Body of pancreas (tissue), 4 donors: ENCODE data around the gene TRAM2. TPM values are rescaled to one million over a fixed set of nuclear protein-coding genes. Genes with fewer than 3 reads are reported as not detected.

ENCODE experiments used
- ATAC-seq: fragments of 150-250 bp; one replicate; pipeline ENCODE4 v1.9.1; 2016
- DNase-seq, 4 donors: peaks; one replicate each; pipeline ENCODE4 v3.0.0-alpha.2; 2019
- H3K27ac ChIP-seq, 4 donors: fragments of 200-600 bp; sonication (generic); 1 replicate in 3 of 4; 2 replicates in 1 of 4; pipeline versions ENCODE4 v1.5.1 to v1.6.1; 2016 to 2019; ENCODE audit warnings: mild to moderate bottlenecking in 1 of 4, mixed read lengths in 1 of 4, moderate library complexity in 1 of 4
- H3K27me3 ChIP-seq, 2 donors: fragments of 200-600 bp; sonication (generic); one replicate each; pipeline ENCODE4 v1.6.0; 2016; ENCODE audit warnings: mild to moderate bottlenecking in 1 of 2
- H3K36me3 ChIP-seq, 2 donors: fragments of 200-600 bp; sonication (generic); replicated peaks in 1 of 2; 2 replicates each; pipeline ENCODE4 v1.5.1; 2016; ENCODE audit warnings: low read depth in 2 of 2; ENCODE audit not compliant: insufficient read depth in 1 of 2
- H3K4me1 ChIP-seq: fragments of 200-600 bp; sonication (generic); one replicate; pipeline ENCODE4 v1.6.0; 2016
- H3K4me3 ChIP-seq, 2 donors: fragments of 200-600 bp; sonication (generic); 1 replicate in 1 of 2; 2 replicates in 1 of 2; pipeline ENCODE4 v1.5.1; 2016 to 2019
- H3K9me3 ChIP-seq, 3 donors: fragments of 200-600 bp; sonication (generic); 1 replicate in 2 of 3; 2 replicates in 1 of 3; pipeline ENCODE4 v1.5.1; 2016
- CTCF ChIP-seq, 7 experiments: fragments of 450-650 bp in 4 of 7; fragments of 200-600 bp in 3 of 7; sonication (generic) in 3 of 7; IDR thresholded peaks; one replicate each; pipeline ENCODE4 v1.5.1; 2016 to 2019; ENCODE audit warnings: antibody characterized with exemption in 7 of 7
- POLR2A ChIP-seq, 3 donors: fragments of 450-650 bp; IDR thresholded peaks; one replicate each; pipeline ENCODE4 v1.6.1; 2016; ENCODE audit warnings: antibody characterized with exemption in 3 of 3, mild to moderate bottlenecking in 2 of 3
- WGBS, 2 donors: methylation state at CpG; one replicate each; pipeline ENCODE4 v1.1.5; 2017; 5-methylcytosine and 5-hydroxymethylcytosine counted together
- intact Hi-C: fragments of 100-400 bp; cut with DNase I; formaldehyde crosslinking; loops from one replicate; pipeline ENCODE4 v1.15.1; 2023
- total RNA-seq, 2 donors: library from RNA; depleted of rRNA; stranded (reverse); fragments of >200 nt; gene quantifications; one replicate each; pipeline ENCODE4 v1.1.0, GENCODE V29; 2016

The TRAM2 gene
- total RNA-seq, 2 donors from 2014 or later, result 6.7 to 7.9 TPM

GRCh38 chr6:52571099-52571755, 5.6 kb downstream of the TRAM2 start:
- DNase-seq, result no peak
- Histone ChIP-seq H3K27me3 (no peaks in the 10 kb centered on the region), H3K4me3 (no peak overlapping the region), H3K4me1 (peaks cover 36% of the 10 kb centered on the region), H3K9me3 (no peaks in the 10 kb centered on the region), H3K27ac (no peak overlapping the region), H3K36me3 (no peaks in the 10 kb centered on the region)
- WGBS, 2 donors, result 59 to 86% methylated on average over 10 of the region's 10 CpGs
- intact Hi-C loops, result loop anchor here (10.0 kb wide), 1 partner anchor 84 kb away; no protein-coding TSS in a partner anchor
- TF ChIP-seq CTCF (IDR thresholded peaks at IDR 0.05), result no peak
- no peak for TF ChIP-seq POLR2A (IDR thresholded peaks at IDR 0.05)
- no peak for ATAC-seq

GRCh38 chr6:52570291-52570700, 6.6 kb downstream of the TRAM2 start:
- no peak overlapping the region for H3K4me3 ChIP-seq
- TF ChIP-seq CTCF (IDR thresholded peaks at IDR 0.05) (no peak), POLR2A (IDR thresholded peaks at IDR 0.05) (no peak)
- DNase-seq, result no peak
- intact Hi-C loops, result loop anchor here (10.0 kb wide), 1 partner anchor 85 kb away; no protein-coding TSS in a partner anchor
- H3K36me3 ChIP-seq, result no peaks in the 10 kb centered on the region
- H3K27ac ChIP-seq, result no peak overlapping the region
- H3K27me3 ChIP-seq, result no peaks in the 10 kb centered on the region
- ATAC-seq, result no peak
- H3K9me3 ChIP-seq, result no peaks in the 10 kb centered on the region
- H3K4me1 ChIP-seq, result peaks cover 27% of the 10 kb centered on the region
- WGBS, 2 donors, result 68 to 74% methylated on average over 8 of the region's 8 CpGs

- H3K27ac ChIP-seq, result peak overlapping the region in 1 of 4 donors; percentile 4
- peaks cover 9% of the 10 kb centered on the region for H3K4me1 ChIP-seq
- ATAC-seq (no peak), DNase-seq (no peak)
- H3K36me3 ChIP-seq, result no peaks in the 10 kb centered on the region
- no peaks in the 10 kb centered on the region for H3K27me3 ChIP-seq
- no peak overlapping the region for H3K4me3 ChIP-seq
- no peaks in the 10 kb centered on the region for H3K9me3 ChIP-seq
- intact Hi-C loops, result no loop called here
- TF ChIP-seq CTCF (IDR thresholded peaks at IDR 0.05) (no peak), POLR2A (IDR thresholded peaks at IDR 0.05) (no peak)
- 92 to 95% methylated on average over 4 of the region's 4 CpGs for WGBS, 2 donors
These were observed 8.5 kb downstream of the TRAM2 start for GRCh38 chr6:52568320-52568719.

- peak in 1 of 4 donors; percentile 42 for DNase-seq
- H3K9me3 ChIP-seq, result no peaks in the 10 kb centered on the region
- H3K4me3 ChIP-seq, result no peak overlapping the region
- intact Hi-C loops, result no loop called here
- WGBS, 2 donors, result 74 to 94% methylated on average over 3 of the region's 3 CpGs
- TF ChIP-seq CTCF (IDR thresholded peaks at IDR 0.05), result no peak
- TF ChIP-seq POLR2A (IDR thresholded peaks at IDR 0.05), result no peak
- no peak overlapping the region for H3K27ac ChIP-seq
- ATAC-seq, result peak; percentile 54
- no peaks in the 10 kb centered on the region for H3K36me3 ChIP-seq
- H3K4me1 ChIP-seq, result peaks cover 6% of the 10 kb centered on the region
- no peaks in the 10 kb centered on the region for H3K27me3 ChIP-seq
These were observed 10.0 kb downstream of the TRAM2 start for GRCh38 chr6:52566853-52567279.

- intact Hi-C loops, result no loop called here
- ATAC-seq, result no peak
- Histone ChIP-seq H3K27ac (no peak overlapping the region), H3K27me3 (no peaks in the 10 kb centered on the region), H3K9me3 (no peaks in the 10 kb centered on the region), H3K4me3 (no peak overlapping the region), H3K4me1 (peaks cover 6% of the 10 kb centered on the region), H3K36me3 (no peaks in the 10 kb centered on the region)
- TF ChIP-seq CTCF (IDR thresholded peaks at IDR 0.05) (no peak), POLR2A (IDR thresholded peaks at IDR 0.05) (no peak)
- WGBS, 2 donors, result 84 to 89% methylated on average over 2 of the region's 2 CpGs
- DNase-seq, result no peak
These were observed 10.7 kb downstream of the TRAM2 start for GRCh38 chr6:52566201-52566600.
